ENCODE results near the gene SEPTIN6. TPM values are rescaled to one million over a fixed set of nuclear protein-coding genes. Genes with fewer than 3 reads are reported as not detected.

The SEPTIN6 gene
- total and polyA plus RNA-seq, 2 of the 4 experiments (the other 2 are of a cell fraction): 16.2 to 19.0 TPM

DNA sequence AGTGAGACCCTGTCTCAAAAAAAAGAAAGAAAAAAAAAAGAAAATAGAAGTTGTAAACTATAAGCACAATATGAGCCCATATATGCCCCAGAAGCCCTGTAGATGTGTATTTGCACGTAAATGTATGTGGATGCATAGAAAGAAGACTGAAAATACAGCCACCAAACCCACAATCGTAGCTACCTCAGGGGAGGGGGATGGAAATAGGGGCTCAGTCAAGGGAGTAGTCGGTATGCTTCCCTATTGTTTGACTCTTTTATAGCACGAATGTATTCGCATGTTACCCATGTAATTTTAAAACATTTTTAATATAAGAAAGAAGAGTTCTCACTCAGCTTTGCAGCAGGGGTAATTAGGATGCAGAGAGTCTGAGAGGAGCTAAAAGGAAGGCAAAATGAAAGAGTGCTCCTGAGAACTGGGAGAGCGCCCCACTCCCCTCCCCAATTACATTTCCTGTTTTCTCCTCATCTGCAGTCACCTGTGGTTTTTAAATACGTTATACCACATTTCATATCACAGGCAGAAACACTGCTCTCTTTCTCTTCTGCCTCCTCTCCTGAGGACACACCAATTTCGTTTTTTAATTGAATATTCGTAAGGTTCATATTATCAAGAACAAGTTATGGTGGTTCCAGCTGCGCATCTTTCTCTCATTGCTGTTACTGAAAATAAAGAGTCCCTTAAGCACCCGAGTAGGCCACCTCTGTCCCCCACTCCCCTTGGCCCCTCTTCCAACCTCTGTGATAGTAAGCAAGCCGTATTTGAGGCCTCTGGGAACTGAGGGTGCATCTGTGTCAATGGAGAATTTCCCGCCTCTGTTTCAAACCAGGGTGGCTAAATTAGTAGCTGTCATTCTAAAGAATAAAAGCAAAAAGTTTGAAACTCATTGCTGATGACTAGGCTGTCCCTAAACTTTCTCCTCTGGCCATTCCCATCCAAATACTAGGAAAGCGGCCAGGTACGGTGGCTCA lies 10.7 kb downstream of the SEPTIN6 start:
- peaks cover 5% of the 10 kb centered on the region; the same call in 1 of the 2 replicates for H3K4me1 ChIP-seq (ENCODE audit: control insufficient read depth, insufficient read depth, low read length)
- H3K4ac ChIP-seq (ENCODE audit: low read depth, low read length): no peak overlapping the region
- intact Hi-C loops (cut with micrococcal nuclease): no loop called here
- no peaks in the 10 kb centered on the region for H3K9me1 ChIP-seq (ENCODE audit: insufficient read depth, low read length)
- no peak overlapping the region for H2BK5ac ChIP-seq (ENCODE audit: low read depth, low read length, poor library complexity, severe bottlenecking)
- H2AFZ ChIP-seq (replicated peaks; ENCODE audit: low read length, poor library complexity): no peak overlapping the region
- H4K91ac ChIP-seq (ENCODE audit: insufficient read depth, low read depth, low read length): no peak overlapping the region
- peaks cover 0 to 5% of the 10 kb centered on the region in 2 experiments; a peak in 2 of 4 replicates for H3K79me1 ChIP-seq (ENCODE audit: low read depth in 1 of 2, low read length in 2 of 2)
- no peak overlapping the region for H2AK5ac ChIP-seq (ENCODE audit: low read depth, low read length)
- ChIA-PET POLR2A (ENCODE audit: unreplicated experiment) (no interaction called here), CTCF (interaction anchor here (0.6 kb wide), 1 partner anchor 579 kb away, joined by 3 read pairs; no protein-coding TSS in a partner anchor)
- no peak overlapping the region for H3K14ac ChIP-seq (replicated peaks; ENCODE audit: low read depth, low read length)
- no peak overlapping the region for H3K9ac ChIP-seq (ENCODE audit: low read depth, low read length)
- no peaks in the 10 kb centered on the region for H4K20me1 ChIP-seq (ENCODE audit: insufficient read depth, low read length)
- H2BK15ac ChIP-seq (ENCODE audit: low read depth, low read length): no peak overlapping the region
- DNase-seq (no peak), ATAC-seq (ENCODE audit: low read depth) (no peak)
- no peak overlapping the region for H2BK120ac ChIP-seq (ENCODE audit: low read depth, low read length)
- no peak overlapping the region for H3K56ac ChIP-seq (ENCODE audit: extremely low read depth, insufficient read depth, low read length)
- H2BK20ac ChIP-seq (ENCODE audit: low read depth, low read length): no peak overlapping the region
- no TSS peak for BruUV-seq (replicated peaks)
- in situ Hi-C loops (cut with MboI; ENCODE audit: low sequenced_read_pairs): no loop called here
- no peak overlapping the region for H4K8ac ChIP-seq (ENCODE audit: low read depth in 2 of 2, low read length in 2 of 2)
- no peak overlapping the region for H3K4me3 ChIP-seq (ENCODE audit: insufficient read depth, low read depth, low read length)
- dilution Hi-C loops (cut with HindIII; ENCODE audit: low sequenced_read_pairs, unreplicated experiment): no loop called here
- H3K18ac ChIP-seq (ENCODE audit: low read depth, low read length): no peak overlapping the region
- H3K27me3 ChIP-seq (ENCODE audit: control insufficient read depth, insufficient read depth, low read length): no peaks in the 10 kb centered on the region
- no peak overlapping the region for H4K5ac ChIP-seq (ENCODE audit: low read depth, low read length)
- no peak overlapping the region for H2AK9ac ChIP-seq (replicated peaks; ENCODE audit: low read depth, low read length, poor library complexity)
- H3K23ac ChIP-seq (ENCODE audit: low read depth, low read length): no peak overlapping the region
- WGBS, 2 experiments (ENCODE audit: extremely low coverage in 2 of 2, insufficient read length in 1 of 2): 70% methylated on average over 2 of the region's 15 CpGs; no CpG with 5 or more reads in 1 of the 2 experiments
- H3K27ac ChIP-seq (ENCODE audit: insufficient read depth, low read length): no peak overlapping the region
- H3K36me3 ChIP-seq (ENCODE audit: control insufficient read depth, insufficient read depth, low read length): no peaks in the 10 kb centered on the region
- H3K4me2 ChIP-seq (ENCODE audit: low read depth, low read length): no peak overlapping the region
- no peaks in the 10 kb centered on the region for H3K9me3 ChIP-seq (ENCODE audit: control insufficient read depth, insufficient read depth, low read length)
- TF ChIP-seq MAFK (IDR thresholded peaks at IDR 0.05; ENCODE audit: low read depth, low read length): no peak
- TF ChIP-seq, protein P1, sequence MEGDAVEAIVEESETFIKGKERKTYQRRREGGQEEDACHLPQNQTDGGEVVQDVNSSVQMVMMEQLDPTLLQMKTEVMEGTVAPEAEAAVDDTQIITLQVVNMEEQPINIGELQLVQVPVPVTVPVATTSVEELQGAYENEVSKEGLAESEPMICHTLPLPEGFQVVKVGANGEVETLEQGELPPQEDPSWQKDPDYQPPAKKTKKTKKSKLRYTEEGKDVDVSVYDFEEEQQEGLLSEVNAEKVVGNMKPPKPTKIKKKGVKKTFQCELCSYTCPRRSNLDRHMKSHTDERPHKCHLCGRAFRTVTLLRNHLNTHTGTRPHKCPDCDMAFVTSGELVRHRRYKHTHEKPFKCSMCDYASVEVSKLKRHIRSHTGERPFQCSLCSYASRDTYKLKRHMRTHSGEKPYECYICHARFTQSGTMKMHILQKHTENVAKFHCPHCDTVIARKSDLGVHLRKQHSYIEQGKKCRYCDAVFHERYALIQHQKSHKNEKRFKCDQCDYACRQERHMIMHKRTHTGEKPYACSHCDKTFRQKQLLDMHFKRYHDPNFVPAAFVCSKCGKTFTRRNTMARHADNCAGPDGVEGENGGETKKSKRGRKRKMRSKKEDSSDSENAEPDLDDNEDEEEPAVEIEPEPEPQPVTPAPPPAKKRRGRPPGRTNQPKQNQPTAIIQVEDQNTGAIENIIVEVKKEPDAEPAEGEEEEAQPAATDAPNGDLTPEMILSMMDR (conservative IDR thresholded peaks at IDR 0.05; ENCODE audit: low read depth, low read length): no peak
- TF ChIP-seq NFE2L2 (IDR thresholded peaks at IDR 0.05; ENCODE audit: low read depth, low read length): no peak
- TF ChIP-seq CEBPB (IDR thresholded peaks at IDR 0.05; ENCODE audit: low read depth, low read length): no peak
- TF ChIP-seq, protein P2, sequence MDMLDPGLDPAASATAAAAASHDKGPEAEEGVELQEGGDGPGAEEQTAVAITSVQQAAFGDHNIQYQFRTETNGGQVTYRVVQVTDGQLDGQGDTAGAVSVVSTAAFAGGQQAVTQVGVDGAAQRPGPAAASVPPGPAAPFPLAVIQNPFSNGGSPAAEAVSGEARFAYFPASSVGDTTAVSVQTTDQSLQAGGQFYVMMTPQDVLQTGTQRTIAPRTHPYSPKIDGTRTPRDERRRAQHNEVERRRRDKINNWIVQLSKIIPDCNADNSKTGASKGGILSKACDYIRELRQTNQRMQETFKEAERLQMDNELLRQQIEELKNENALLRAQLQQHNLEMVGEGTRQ (IDR thresholded peaks at IDR 0.05; ENCODE audit: low read depth, low read length): no peak
- TF ChIP-seq CHD1 (IDR thresholded peaks at IDR 0.05; ENCODE audit: low read depth, low read length): no peak
- TF ChIP-seq RAD21 (IDR thresholded peaks at IDR 0.05; ENCODE audit: low read length): no peak
- no peak for TF ChIP-seq RCOR1 (IDR thresholded peaks at IDR 0.05; ENCODE audit: insufficient replicate concordance, low read length)
- no peak for TF ChIP-seq SMC3 (IDR thresholded peaks at IDR 0.05; ENCODE audit: low read depth, low read length)
- TF ChIP-seq MXI1 (IDR thresholded peaks at IDR 0.05; ENCODE audit: borderline replicate concordance, low read depth, low read length): no peak
- no peak for TF ChIP-seq ELK1 (IDR thresholded peaks at IDR 0.05; ENCODE audit: borderline replicate concordance, low read depth, low read length)
- TF ChIP-seq FOS (IDR thresholded peaks at IDR 0.05; ENCODE audit: low read depth, low read length): no peak
- TF ChIP-seq RFX5 (IDR thresholded peaks at IDR 0.05; ENCODE audit: low read depth, low read length): no peak
- no peak for TF ChIP-seq MAZ (IDR thresholded peaks at IDR 0.05; ENCODE audit: borderline replicate concordance, low read depth, low read length)

Data from IMR-90 (cell line).